SK-N-SH treated with all-trans-retinoic acid at 6 μM for 48 hours (cell line): ENCODE results near the gene ITPR3.

Experiments
- ATAC-seq: fragments of 200-7000 bp; cut with Tn5 transposase; 3 replicates; pipeline ENCODE4 v1.9.1; 2020; ENCODE audit warnings: mild to moderate bottlenecking, moderate library complexity
- ARNTL ChIP-seq: fragments of 450-650 bp; formaldehyde crosslinking; IDR thresholded peaks from 2 replicates; pipeline ENCODE4 v1.5.0; 2020; ENCODE audit warnings: low read depth, mild to moderate bottlenecking, moderate library complexity, borderline replicate concordance
- BACH2 ChIP-seq: fragments of 250-450 bp; sonication (Bioruptor Pico); IDR thresholded peaks from 2 replicates; pipeline ENCODE4 v1.9.0; 2021; ENCODE audit warnings: mild to moderate bottlenecking, borderline replicate concordance
- CREB5 ChIP-seq: fragments of 250-450 bp; sonication (Bioruptor Pico); IDR thresholded peaks from 2 replicates; pipeline ENCODE4 v1.5.1; 2020; ENCODE audit warnings: low read depth, mild to moderate bottlenecking, moderate library complexity
- CSDC2 ChIP-seq: fragments of 250-450 bp; sonication (Bioruptor Pico); IDR thresholded peaks from 2 replicates; pipeline ENCODE4 v1.5.0; 2020; ENCODE audit warnings: mild to moderate bottlenecking, moderate library complexity
- CSRNP3 ChIP-seq: fragments of 250-450 bp; sonication (Bioruptor Pico); IDR thresholded peaks from 2 replicates; pipeline ENCODE4 v1.5.1; 2021; ENCODE audit warnings: mild to moderate bottlenecking, moderate library complexity
- ESRRG ChIP-seq: fragments of 250-450 bp; sonication (Bioruptor Pico); IDR thresholded peaks from 2 replicates; pipeline ENCODE4 v1.6.1; 2021; ENCODE audit warnings: mild to moderate bottlenecking
- GLIS3 ChIP-seq: fragments of 250-450 bp; sonication (Bioruptor Pico); IDR thresholded peaks from 2 replicates; pipeline ENCODE4 v1.5.0; 2020; ENCODE audit warnings: mild to moderate bottlenecking, moderate library complexity
- OSR1 ChIP-seq: fragments of 250-450 bp; sonication (Bioruptor Pico); IDR thresholded peaks from 2 replicates; pipeline ENCODE4 v1.8.0; 2022; ENCODE audit warnings: moderate library complexity, mild to moderate bottlenecking, inconsistent platforms
- PPARA ChIP-seq: fragments of 250-450 bp; sonication (Bioruptor Pico); IDR thresholded peaks from 2 replicates; pipeline ENCODE4 v1.5.0; 2020; ENCODE audit warnings: mild to moderate bottlenecking, borderline replicate concordance
- RARB ChIP-seq: fragments of 250-450 bp; sonication (Bioruptor Pico); IDR thresholded peaks from 2 replicates; pipeline ENCODE4 v1.8.0; 2021; ENCODE audit warnings: mild to moderate bottlenecking, moderate library complexity
- SNAI2 ChIP-seq: fragments of 250-450 bp; sonication (Bioruptor Pico); IDR thresholded peaks from 2 replicates; pipeline ENCODE4 v1.5.0; 2020; ENCODE audit warnings: mild to moderate bottlenecking, moderate library complexity
- TCF4 ChIP-seq: fragments of 250-450 bp; sonication (Bioruptor Pico); IDR thresholded peaks from 2 replicates; pipeline ENCODE4 v1.8.0; 2021; ENCODE audit warnings: mild to moderate bottlenecking, moderate library complexity, borderline replicate concordance
- TOX ChIP-seq: fragments of 250-450 bp; sonication (Bioruptor Pico); IDR thresholded peaks from 2 replicates; pipeline ENCODE4 v1.8.0; 2021; ENCODE audit warnings: mild to moderate bottlenecking, moderate library complexity, borderline replicate concordance
- ZC3H10 ChIP-seq: fragments of 250-450 bp; sonication (Bioruptor Pico); IDR thresholded peaks from 2 replicates; pipeline ENCODE4 v1.5.1; 2021; ENCODE audit warnings: mild to moderate bottlenecking, moderate library complexity
- ZFP3 ChIP-seq: fragments of 250-450 bp; sonication (Bioruptor Pico); IDR thresholded peaks from 2 replicates; pipeline ENCODE4 v1.5.0; 2020; ENCODE audit warnings: mild to moderate bottlenecking, moderate library complexity
- ZFP30 ChIP-seq: fragments of 450-650 bp; formaldehyde crosslinking; IDR thresholded peaks from 2 replicates; pipeline ENCODE4 v1.5.0; 2022; ENCODE audit warnings: mild to moderate bottlenecking, moderate library complexity
- ZNF565 ChIP-seq: fragments of 450-650 bp; formaldehyde crosslinking; conservative IDR thresholded peaks from 2 replicates; pipeline ENCODE4 v1.5.0; 2020; ENCODE audit warnings: low read depth, mild to moderate bottlenecking, moderate library complexity
- ZNF70 ChIP-seq: fragments of 450-650 bp; formaldehyde crosslinking; IDR thresholded peaks from 2 replicates; pipeline ENCODE4 v1.5.0; 2020; ENCODE audit warnings: mild to moderate bottlenecking, moderate library complexity
- ZNF8 ChIP-seq: fragments of 450-650 bp; formaldehyde crosslinking; IDR thresholded peaks from 2 replicates; pipeline ENCODE4 v1.5.0; 2020; ENCODE audit warnings: mild to moderate bottlenecking, moderate library complexity
- TF ChIP-seq, protein P1 (sequence below): fragments of 250-450 bp; sonication (Bioruptor Pico); IDR thresholded peaks from 2 replicates; pipeline ENCODE4 v1.8.0; 2020; ENCODE audit warnings: mild to moderate bottlenecking, moderate library complexity, borderline replicate concordance
- TF ChIP-seq, protein P2 (sequence below): fragments of 250-450 bp; sonication (Bioruptor Pico); IDR thresholded peaks from 2 replicates; pipeline ENCODE4 v1.8.0; 2021; ENCODE audit warnings: low read depth, mild to moderate bottlenecking, moderate library complexity, borderline replicate concordance

ITPR3 gene

GRCh38 chr6:33686981-33687975 lies 66.2 kb downstream of the ITPR3 start:
- TF ChIP-seq RARB (CRISPR knock-in tag), result no peak
- no peak for TF ChIP-seq OSR1
- no peak for TF ChIP-seq ZNF565 (CRISPR knock-in tag)
- no peak for TF ChIP-seq CSDC2
- TF ChIP-seq CSRNP3 (CRISPR knock-in tag), result no peak
- no peak for TF ChIP-seq TOX (CRISPR knock-in tag)
- no peak for TF ChIP-seq ZFP30 (CRISPR knock-in tag)
- no peak for TF ChIP-seq ZNF70 (CRISPR knock-in tag)
- no peak for TF ChIP-seq ZFP3
- TF ChIP-seq, protein P1, sequence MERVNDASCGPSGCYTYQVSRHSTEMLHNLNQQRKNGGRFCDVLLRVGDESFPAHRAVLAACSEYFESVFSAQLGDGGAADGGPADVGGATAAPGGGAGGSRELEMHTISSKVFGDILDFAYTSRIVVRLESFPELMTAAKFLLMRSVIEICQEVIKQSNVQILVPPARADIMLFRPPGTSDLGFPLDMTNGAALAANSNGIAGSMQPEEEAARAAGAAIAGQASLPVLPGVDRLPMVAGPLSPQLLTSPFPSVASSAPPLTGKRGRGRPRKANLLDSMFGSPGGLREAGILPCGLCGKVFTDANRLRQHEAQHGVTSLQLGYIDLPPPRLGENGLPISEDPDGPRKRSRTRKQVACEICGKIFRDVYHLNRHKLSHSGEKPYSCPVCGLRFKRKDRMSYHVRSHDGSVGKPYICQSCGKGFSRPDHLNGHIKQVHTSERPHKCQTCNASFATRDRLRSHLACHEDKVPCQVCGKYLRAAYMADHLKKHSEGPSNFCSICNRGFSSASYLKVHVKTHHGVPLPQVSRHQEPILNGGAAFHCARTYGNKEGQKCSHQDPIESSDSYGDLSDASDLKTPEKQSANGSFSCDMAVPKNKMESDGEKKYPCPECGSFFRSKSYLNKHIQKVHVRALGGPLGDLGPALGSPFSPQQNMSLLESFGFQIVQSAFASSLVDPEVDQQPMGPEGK (CRISPR knock-in tag), result no peak
- TF ChIP-seq, protein P2, sequence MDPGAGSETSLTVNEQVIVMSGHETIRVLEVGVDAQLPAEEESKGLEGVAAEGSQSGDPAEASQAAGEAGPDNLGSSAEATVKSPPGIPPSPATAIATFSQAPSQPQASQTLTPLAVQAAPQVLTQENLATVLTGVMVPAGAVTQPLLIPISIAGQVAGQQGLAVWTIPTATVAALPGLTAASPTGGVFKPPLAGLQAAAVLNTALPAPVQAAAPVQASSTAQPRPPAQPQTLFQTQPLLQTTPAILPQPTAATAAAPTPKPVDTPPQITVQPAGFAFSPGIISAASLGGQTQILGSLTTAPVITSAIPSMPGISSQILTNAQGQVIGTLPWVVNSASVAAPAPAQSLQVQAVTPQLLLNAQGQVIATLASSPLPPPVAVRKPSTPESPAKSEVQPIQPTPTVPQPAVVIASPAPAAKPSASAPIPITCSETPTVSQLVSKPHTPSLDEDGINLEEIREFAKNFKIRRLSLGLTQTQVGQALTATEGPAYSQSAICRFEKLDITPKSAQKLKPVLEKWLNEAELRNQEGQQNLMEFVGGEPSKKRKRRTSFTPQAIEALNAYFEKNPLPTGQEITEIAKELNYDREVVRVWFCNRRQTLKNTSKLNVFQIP (CRISPR knock-in tag), result no peak
- no peak for TF ChIP-seq ESRRG
- TF ChIP-seq PPARA (CRISPR knock-in tag), result no peak
- TF ChIP-seq ARNTL (CRISPR knock-in tag), result no peak
- TF ChIP-seq SNAI2 (CRISPR knock-in tag), result no peak
- no peak for TF ChIP-seq GLIS3
- TF ChIP-seq TCF4, result no peak
- ATAC-seq, result no peak

DNA sequence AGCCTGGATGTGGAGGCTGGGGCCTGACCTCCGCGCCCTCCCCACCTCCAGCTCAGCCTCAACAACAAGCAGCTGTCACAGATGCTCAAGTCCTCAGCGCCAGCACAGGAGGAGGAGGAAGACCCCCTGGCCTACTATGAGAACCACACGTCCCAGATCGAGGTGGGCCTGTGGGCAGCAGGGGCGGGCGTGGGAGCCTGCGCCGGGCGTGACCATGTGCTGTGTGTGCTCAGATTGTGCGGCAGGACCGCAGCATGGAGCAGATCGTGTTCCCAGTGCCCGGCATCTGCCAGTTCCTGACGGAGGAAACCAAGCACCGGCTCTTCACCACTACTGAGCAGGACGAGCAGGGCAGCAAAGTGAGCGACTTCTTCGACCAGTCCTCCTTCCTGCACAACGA lies 66.9 kb downstream of the ITPR3 start:
- no peak for ATAC-seq
- TF ChIP-seq ZNF8 (CRISPR knock-in tag), result no peak
- TF ChIP-seq, protein P2 (CRISPR knock-in tag), result no peak
- TF ChIP-seq ZNF70 (CRISPR knock-in tag), result no peak
- TF ChIP-seq SNAI2 (CRISPR knock-in tag), result no peak
- TF ChIP-seq ESRRG, result no peak
- no peak for TF ChIP-seq ZFP30 (CRISPR knock-in tag)
- TF ChIP-seq TCF4, result no peak
- no peak for TF ChIP-seq CSDC2
- no peak for TF ChIP-seq CSRNP3 (CRISPR knock-in tag)
- TF ChIP-seq PPARA (CRISPR knock-in tag), result no peak
- no peak for TF ChIP-seq ARNTL (CRISPR knock-in tag)
- no peak for TF ChIP-seq ZNF565 (CRISPR knock-in tag)
- TF ChIP-seq RARB (CRISPR knock-in tag), result no peak
- TF ChIP-seq, protein P1 (CRISPR knock-in tag), result no peak
- TF ChIP-seq ZC3H10 (CRISPR knock-in tag), result no peak
- no peak for TF ChIP-seq BACH2
- TF ChIP-seq CREB5 (CRISPR knock-in tag), result no peak
